Cardiac septum (tissue), 1 donor: ENCODE data around the gene HTR2C. TPM values are rescaled to one million over a fixed set of nuclear protein-coding genes. Genes with fewer than 3 reads are reported as not detected.
"Not testable (repeated sequence)": the region's sequence is repeated elsewhere in the genome, so short reads cannot be mapped to it uniquely, and the experiment has no call there.

Source experiments
- DNase-seq: peaks from one replicate; pipeline ENCODE4 v3.0.0-alpha.2; 2020; ENCODE audit warnings: low spot score
- intact Hi-C: fragments of 100-400 bp; cut with DNase I; formaldehyde crosslinking; loops from one replicate; pipeline ENCODE4 v1.14.0; 2022
- microRNA-seq: library from miRNA; unstranded; fragments of <30 nt; microRNA quantifications from one replicate; pipeline ENCODE4 v1.2.0, GENCODE V29; 2020
- total RNA-seq: library from RNA; stranded (reverse); fragmentation: NEBNext Ultra II Directional; extraction: Animal tissue kit (Norgen Biotek cat#: 25700); gene quantifications from one replicate; pipeline ENCODE4 v1.2.1, GENCODE V29; 2021
- donor health status: DM: no; HTN: no; CAD: no.

Gene HTR2C
- total RNA-seq, 1 donor from 2014 or later: not detected

GRCh38 chrX:114933291-114933690 is 349.4 kb downstream of the HTR2C start:
- intact Hi-C loops, DNase-seq: not testable (repeated sequence)

- intact Hi-C loops, DNase-seq: not testable (repeated sequence)
Measured at GRCh38 chrX:114937090-114937489, 353.2 kb downstream of the HTR2C start.

- no peak for DNase-seq
- intact Hi-C loops: no loop called here
Measured at GRCh38 chrX:114952696-114953095, 368.8 kb downstream of the HTR2C start.

Small RNAs within 50 kb of the gene (microRNA-seq; reads per million reads assigned to microRNA genes)
- not detected for gene MIR1264
- not detected for gene MIR1298
- not detected for gene MIR1911
- not detected for gene MIR1912
- not detected for gene MIR448
- gene MIR764: not detected
